ENCODE data around the gene FRY. TPM values are rescaled to one million over a fixed set of nuclear protein-coding genes. Genes with fewer than 3 reads are reported as not detected.
"Not testable (repeated sequence)": the region's sequence is repeated elsewhere in the genome, so short reads cannot be mapped to it uniquely, and the experiment has no call there.

FRY gene
- total RNA-seq, 1 donor from 2014 or later, result 16.2 TPM

GRCh38 chr13:32040689-32041088 is 9.1 kb downstream of the FRY start:
- no peak for DNase-seq (ENCODE audit: low read depth)

DNA sequence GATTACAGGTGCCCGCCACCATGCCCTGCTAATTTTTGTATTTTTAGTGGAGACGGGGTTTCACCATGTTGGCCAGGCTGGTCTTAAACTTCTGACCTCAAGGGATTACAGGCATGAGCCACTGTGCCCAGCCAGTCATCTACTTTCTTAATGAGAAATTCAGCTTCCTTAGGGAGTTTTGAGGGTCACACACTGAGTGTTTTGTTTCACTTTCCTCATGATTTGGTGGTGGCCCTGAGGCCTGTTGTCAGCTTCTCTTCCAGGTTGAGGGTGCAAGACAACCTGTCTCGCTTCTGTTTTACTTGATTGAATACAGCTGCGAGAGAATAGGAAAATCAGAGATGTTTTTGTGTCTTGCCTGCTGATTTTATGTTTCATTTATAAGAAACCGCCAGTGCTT is 9.9 kb downstream of the FRY start:
- no peak for DNase-seq (ENCODE audit: low read depth)

- no peak for DNase-seq (ENCODE audit: low read depth)
Measured at GRCh38 chr13:32042551-32042950, 11.0 kb downstream of the FRY start.

- no peak for DNase-seq (ENCODE audit: low read depth)
Measured at GRCh38 chr13:32044446-32044845, 12.9 kb downstream of the FRY start.

DNA sequence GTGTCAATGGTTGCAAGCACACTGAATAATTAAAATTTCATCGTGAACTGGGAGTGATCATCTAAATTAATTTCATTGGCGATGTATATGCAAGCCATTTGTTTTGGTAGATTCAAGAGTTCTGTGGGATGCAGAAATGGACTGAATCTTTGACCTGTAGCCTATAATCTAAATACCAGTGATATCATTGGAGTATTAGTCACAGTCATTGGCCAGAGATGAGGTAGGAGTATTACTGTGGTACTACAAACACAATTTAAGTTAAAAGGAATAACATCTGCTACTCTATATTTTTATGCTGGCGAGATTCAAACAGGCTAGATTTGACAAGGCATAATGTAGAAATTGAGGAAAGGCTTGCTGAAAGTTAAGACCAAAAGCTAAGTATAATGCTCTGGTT is 14.0 kb downstream of the FRY start:
- no peak for DNase-seq (ENCODE audit: low read depth)

- DNase-seq (ENCODE audit: low read depth), result peak; percentile 83
Measured at GRCh38 chr13:32045982-32046785, 14.6 kb downstream of the FRY start.

DNA sequence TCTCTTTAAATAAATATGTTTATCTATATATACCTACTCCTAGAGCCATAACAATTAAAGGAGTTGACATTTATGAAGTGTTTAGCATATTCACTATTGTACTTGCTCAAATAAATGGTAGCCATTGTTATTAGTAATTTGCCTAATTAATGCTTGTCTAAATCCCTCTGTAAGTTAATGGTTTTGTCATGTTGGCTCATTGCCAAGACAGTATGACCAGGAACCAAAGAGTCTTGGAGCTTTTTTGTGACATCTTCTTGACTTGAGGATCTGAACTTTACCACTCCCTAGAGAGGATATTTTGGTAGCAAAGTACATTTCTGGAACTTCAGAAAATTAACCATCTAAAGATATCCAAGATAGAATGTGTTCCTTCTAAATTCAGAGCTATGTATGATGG is 15.5 kb downstream of the FRY start:
- no peak for DNase-seq (ENCODE audit: low read depth)

GRCh38 chr13:32047793-32048192 is 16.2 kb downstream of the FRY start:
- DNase-seq (ENCODE audit: low read depth), result no peak

DNA sequence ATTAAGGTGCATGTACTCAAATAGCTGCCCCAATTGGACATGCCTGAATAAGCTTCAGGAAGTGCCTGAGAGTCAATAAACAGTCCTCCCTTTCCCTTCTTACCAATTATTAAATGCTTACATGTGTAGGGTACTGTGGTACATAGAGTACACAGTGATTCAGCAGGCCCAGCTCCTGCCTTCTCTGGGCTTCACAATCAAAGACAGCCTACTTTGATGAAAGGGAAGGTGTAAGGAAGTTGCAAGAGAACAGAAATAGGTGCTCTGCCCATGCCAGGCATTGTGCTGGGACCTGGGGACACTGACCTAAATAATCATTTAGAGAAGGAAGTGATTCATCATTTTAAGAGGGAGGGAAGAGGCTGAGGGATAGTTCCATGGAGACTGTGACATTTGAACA is 17.2 kb downstream of the FRY start:
- DNase-seq (ENCODE audit: low read depth), result peak; percentile 52

- DNase-seq (ENCODE audit: low read depth), result no peak
Measured at GRCh38 chr13:32051156-32051555, 19.6 kb downstream of the FRY start.

- no peak for DNase-seq (ENCODE audit: low read depth)
Measured at GRCh38 chr13:32056316-32056715, 24.7 kb downstream of the FRY start.

- not testable (repeated sequence) for DNase-seq (ENCODE audit: low read depth)
Measured at GRCh38 chr13:32057325-32057724, 25.8 kb downstream of the FRY start.

DNA sequence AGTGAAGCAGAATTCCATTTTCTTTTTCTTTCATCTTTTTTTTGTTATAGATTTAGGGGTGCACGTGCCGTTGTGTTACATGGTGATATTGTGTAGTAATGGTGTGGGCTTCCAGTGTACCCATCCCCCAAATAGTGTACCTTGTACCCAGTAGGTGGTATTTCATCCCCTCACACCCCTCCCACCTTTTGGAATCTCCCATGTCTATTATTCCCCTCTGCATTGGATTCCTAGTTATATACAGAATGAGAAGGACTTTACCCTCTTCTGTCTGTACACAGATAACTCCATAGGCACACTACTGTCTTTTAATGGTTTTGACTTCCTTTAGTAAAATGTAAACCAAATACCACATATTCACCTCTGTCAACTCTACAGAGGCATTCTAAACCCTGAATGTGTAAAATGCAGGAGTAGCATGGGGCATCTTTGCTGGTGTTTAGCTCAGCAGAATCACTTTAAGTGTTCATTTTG is 28.0 kb downstream of the FRY start:
- DNase-seq (ENCODE audit: low read depth), result no peak

DNA sequence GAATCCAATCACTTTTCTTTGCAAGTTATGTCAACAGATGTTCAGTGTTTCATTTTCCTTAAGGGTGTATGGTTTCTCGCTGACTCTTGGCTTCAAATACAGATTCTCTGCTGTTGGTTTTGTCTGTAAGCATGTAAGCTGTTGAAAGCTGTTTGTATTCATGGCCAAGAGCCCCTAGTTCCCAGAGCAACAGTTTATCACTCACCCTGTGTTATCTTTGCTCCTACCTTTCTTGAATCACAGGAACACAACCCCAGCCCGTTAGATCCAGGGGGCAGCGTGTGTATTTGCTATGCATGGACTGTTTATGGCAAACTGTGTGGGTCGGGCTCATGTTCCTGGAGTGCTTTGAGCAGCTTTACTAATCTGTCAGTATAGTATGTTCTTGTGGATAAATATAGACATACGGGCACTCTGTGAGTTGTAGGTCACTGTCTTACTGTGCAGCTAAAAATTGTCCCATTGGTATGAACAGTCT is 28.9 kb downstream of the FRY start:
- no peak for DNase-seq (ENCODE audit: low read depth)

GRCh38 chr13:32063619-32064233 is 32.2 kb downstream of the FRY start:
- no peak for DNase-seq (ENCODE audit: low read depth)

- no peak for DNase-seq (ENCODE audit: low read depth)
Measured at GRCh38 chr13:32067149-32067961, 35.8 kb downstream of the FRY start.

- no peak for DNase-seq (ENCODE audit: low read depth)
Measured at GRCh38 chr13:32068255-32068654, 36.7 kb downstream of the FRY start.

DNA sequence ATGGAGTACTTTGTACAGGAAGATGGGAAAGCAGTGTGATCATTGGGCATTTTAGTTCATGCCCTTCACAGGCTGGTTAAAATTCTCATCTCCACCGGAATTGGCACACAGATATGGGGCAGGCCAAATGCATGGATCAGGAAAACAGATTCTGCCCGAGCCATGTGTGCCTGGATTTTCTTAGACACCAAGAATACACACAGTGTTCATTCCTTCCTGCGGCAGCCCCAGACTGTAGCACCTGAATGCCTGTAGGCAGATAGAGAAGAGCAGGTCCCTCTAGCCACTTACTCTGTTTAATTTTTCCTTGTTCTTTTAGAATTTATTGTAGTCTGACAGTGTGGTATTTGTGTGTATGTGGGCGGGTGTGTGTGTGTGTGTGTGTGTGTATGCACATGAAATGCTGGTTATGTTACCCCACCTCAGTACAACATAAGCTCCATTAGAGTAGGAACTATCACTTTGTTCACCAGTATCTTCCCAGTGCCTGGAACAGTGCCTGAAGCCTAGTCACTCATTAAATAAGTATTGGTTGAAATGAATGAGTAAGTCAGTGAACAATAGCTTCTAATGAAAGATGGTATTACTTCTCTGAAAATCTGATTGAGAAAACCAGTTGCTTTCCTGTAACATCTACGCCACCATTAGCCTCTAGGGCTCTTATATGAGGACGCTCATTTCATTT is 41.7 kb downstream of the FRY start:
- DNase-seq (ENCODE audit: low read depth), result peak; percentile 12

GRCh38 chr13:32075170-32075851 is 43.7 kb downstream of the FRY start:
- DNase-seq (ENCODE audit: low read depth), result no peak

- no peak for DNase-seq (ENCODE audit: low read depth)
Measured at GRCh38 chr13:32079587-32079986, 48.0 kb downstream of the FRY start.

GRCh38 chr13:32080328-32080744 is 48.8 kb downstream of the FRY start:
- no peak for DNase-seq (ENCODE audit: low read depth)

All from renal cortical epithelial cell (primary cell).